Measurements from ENCODE around the gene PCSK6.

PCSK6 gene

GRCh38 chr15:101453123-101454120, 36.1 kb downstream of the PCSK6 start:
- Histone ChIP-seq H3K4me3 (no peak overlapping the region), H3K27ac (no peak overlapping the region)
- DNase-seq (ENCODE audit: low spot score), result peak; percentile 64
- TF ChIP-seq, protein P1, sequence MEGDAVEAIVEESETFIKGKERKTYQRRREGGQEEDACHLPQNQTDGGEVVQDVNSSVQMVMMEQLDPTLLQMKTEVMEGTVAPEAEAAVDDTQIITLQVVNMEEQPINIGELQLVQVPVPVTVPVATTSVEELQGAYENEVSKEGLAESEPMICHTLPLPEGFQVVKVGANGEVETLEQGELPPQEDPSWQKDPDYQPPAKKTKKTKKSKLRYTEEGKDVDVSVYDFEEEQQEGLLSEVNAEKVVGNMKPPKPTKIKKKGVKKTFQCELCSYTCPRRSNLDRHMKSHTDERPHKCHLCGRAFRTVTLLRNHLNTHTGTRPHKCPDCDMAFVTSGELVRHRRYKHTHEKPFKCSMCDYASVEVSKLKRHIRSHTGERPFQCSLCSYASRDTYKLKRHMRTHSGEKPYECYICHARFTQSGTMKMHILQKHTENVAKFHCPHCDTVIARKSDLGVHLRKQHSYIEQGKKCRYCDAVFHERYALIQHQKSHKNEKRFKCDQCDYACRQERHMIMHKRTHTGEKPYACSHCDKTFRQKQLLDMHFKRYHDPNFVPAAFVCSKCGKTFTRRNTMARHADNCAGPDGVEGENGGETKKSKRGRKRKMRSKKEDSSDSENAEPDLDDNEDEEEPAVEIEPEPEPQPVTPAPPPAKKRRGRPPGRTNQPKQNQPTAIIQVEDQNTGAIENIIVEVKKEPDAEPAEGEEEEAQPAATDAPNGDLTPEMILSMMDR (IDR thresholded peaks at IDR 0.05), result no peak

DNA sequence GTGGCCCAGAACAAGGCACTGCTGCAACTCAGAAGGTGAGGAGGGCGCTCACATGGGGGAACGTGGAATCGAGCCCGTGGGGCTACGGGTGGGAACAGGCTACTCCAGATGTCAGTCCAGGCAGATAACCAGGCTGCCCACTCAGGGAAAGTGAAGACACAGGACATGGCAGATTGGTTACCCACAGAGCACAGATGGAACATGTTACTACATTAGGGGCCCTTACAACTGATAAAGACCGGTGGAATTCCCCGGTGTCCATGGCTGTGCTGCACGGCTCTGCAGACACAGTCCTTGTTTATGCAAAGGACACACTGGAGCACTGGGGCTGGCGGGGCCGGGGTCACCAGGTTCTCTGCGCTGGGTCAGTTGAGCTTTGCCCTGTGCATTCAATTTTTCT, 36.9 kb downstream of the PCSK6 start:
- TF ChIP-seq, protein P1 (IDR thresholded peaks at IDR 0.05), result no peak
- Histone ChIP-seq H3K27ac (no peak overlapping the region), H3K4me3 (no peak overlapping the region)
- peak; percentile 69 for DNase-seq (ENCODE audit: low spot score)

DNA sequence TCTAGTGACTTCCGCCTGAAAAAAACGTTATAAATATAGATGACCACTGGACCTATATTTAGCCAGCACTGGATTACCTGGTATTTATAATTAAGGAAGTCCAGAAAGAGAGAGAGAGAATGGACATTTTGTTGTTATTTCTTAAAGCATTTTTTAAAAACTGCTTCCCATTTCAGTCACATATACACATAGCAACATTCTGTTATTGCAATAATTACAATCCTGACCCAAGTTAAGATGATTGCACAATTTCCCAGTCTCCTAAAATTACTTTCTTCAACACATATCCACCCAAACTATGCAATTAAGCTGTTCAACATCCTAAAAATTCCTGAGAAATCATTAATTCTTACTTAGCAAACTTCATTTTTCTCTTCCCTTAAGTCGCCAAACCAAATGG, 37.7 kb downstream of the PCSK6 start:
- Histone ChIP-seq H3K4me3 (no peak overlapping the region), H3K27ac (peak overlapping the region in 1 of 2 donors; percentile 10)
- no peak for DNase-seq (ENCODE audit: low spot score)
- TF ChIP-seq, protein P1 (IDR thresholded peaks at IDR 0.05), result no peak

GRCh38 chr15:101451266-101451799, 38.2 kb downstream of the PCSK6 start:
- Histone ChIP-seq H3K27ac (peak overlapping the region in 1 of 2 donors; percentile 10), H3K4me3 (no peak overlapping the region)
- peak; percentile 68 for DNase-seq (ENCODE audit: low spot score)
- TF ChIP-seq, protein P1 (IDR thresholded peaks at IDR 0.05), result no peak

DNA sequence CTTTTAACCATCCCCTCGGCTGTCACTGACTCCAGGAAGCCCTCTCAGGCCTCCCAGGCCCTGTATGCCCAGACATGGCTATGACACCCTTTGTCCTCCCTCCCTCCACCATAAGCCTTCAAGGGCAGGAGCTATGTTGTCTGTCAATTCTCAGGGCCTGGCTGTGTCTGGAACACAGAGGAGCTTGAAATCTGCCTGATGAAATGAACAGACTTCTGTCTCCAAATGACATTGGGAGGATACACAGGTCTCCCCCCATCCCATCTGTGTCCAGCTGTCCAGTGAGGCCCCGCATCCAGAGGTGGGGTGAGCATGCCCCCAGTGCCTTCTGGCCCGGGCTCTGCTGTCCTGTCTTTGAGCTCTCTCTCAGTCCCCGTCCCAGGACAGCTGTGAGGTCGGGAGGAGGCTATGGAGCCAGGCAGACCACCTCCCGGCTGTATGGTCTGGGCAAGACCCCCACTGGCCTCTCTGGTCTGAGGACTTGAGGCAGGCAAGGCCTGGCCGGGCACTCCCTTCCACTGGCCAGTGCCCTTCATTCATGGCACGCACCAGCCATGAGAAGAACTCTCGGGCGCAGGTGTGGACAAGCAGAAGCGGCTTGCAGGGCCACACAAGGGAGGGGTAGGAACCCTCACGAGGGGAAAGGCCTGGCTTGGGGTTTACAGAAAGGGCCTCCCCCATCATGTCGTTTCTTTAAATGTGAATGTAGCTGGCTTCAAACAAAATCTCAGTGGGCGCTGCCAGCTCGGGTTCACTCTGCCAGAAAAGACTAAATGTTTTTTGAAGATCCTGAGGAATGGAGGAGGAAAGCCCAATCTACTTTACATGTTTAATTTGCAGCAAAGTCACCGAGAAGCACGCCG, 38.9 kb downstream of the PCSK6 start:
- no peak for DNase-seq (ENCODE audit: low spot score)
- H3K4me3 ChIP-seq, result no peak overlapping the region
- H3K27ac ChIP-seq, result peak overlapping the region in 1 of 2 donors; percentile 10
- TF ChIP-seq, protein P1 (IDR thresholded peaks at IDR 0.05), result no peak

GRCh38 chr15:101449471-101450402, 39.8 kb downstream of the PCSK6 start:
- TF ChIP-seq, protein P1 (IDR thresholded peaks at IDR 0.05), result no peak
- no peak overlapping the region for H3K4me3 ChIP-seq
- H3K27ac ChIP-seq, result peak overlapping the region in 1 of 2 donors; percentile 10
- DNase-seq (ENCODE audit: low spot score), result peak; percentile 54

Data from coronary artery (tissue), 2 donors.